ENCODE results near the gene ATF7IP2.

The ATF7IP2 gene

GRCh38 chr16:10510279-10510678 is 124.4 kb downstream of the ATF7IP2 start (continued):
- TF ChIP-seq GLIS3 (CRISPR knock-in tag; IDR thresholded peaks at IDR 0.05) = no peak

GRCh38 chr16:10511829-10512228 is 126.0 kb downstream of the ATF7IP2 start:
- ATAC-seq = no peak
- TF ChIP-seq TSHZ2 (CRISPR knock-in tag; IDR thresholded peaks at IDR 0.05) (no peak), POU6F1 (CRISPR knock-in tag; IDR thresholded peaks at IDR 0.05; ENCODE audit: borderline replicate concordance, low read depth) (no peak), PPARA (CRISPR knock-in tag; IDR thresholded peaks at IDR 0.05; ENCODE audit: borderline replicate concordance) (no peak), ISL1 (CRISPR knock-in tag; IDR thresholded peaks at IDR 0.05) (no peak)

GRCh38 chr16:10514369-10515055 is 128.7 kb downstream of the ATF7IP2 start:
- TF ChIP-seq ZNF565 (CRISPR knock-in tag; conservative IDR thresholded peaks at IDR 0.05; ENCODE audit: low read depth) (no peak), ZNF8 (CRISPR knock-in tag; IDR thresholded peaks at IDR 0.05) (no peak), ZC3H10 (CRISPR knock-in tag; IDR thresholded peaks at IDR 0.05) (no peak), GLIS3 (CRISPR knock-in tag; IDR thresholded peaks at IDR 0.05) (no peak), ISL1 (CRISPR knock-in tag; IDR thresholded peaks at IDR 0.05) (no peak), TSHZ2 (CRISPR knock-in tag; IDR thresholded peaks at IDR 0.05) (no peak), ZFP3 (CRISPR knock-in tag; IDR thresholded peaks at IDR 0.05) (no peak), OSR1 (CRISPR knock-in tag; IDR thresholded peaks at IDR 0.05) (no peak), TOX (CRISPR knock-in tag; IDR thresholded peaks at IDR 0.05; ENCODE audit: borderline replicate concordance) (no peak), ZNF70 (CRISPR knock-in tag; IDR thresholded peaks at IDR 0.05) (no peak), PPARA (CRISPR knock-in tag; IDR thresholded peaks at IDR 0.05; ENCODE audit: borderline replicate concordance) (no peak), RARB (CRISPR knock-in tag; IDR thresholded peaks at IDR 0.05) (no peak), BACH2 (CRISPR knock-in tag; IDR thresholded peaks at IDR 0.05; ENCODE audit: borderline replicate concordance) (no peak), ESRRG (CRISPR knock-in tag; IDR thresholded peaks at IDR 0.05) (no peak), SNAI2 (CRISPR knock-in tag; IDR thresholded peaks at IDR 0.05) (no peak), CSRNP3 (CRISPR knock-in tag; IDR thresholded peaks at IDR 0.05) (no peak)
- ATAC-seq = peak; percentile 55

- ATAC-seq = no peak
- TF ChIP-seq OSR1 (CRISPR knock-in tag; IDR thresholded peaks at IDR 0.05) (no peak), ARNTL (CRISPR knock-in tag; IDR thresholded peaks at IDR 0.05; ENCODE audit: borderline replicate concordance, low read depth) (no peak), TOX (CRISPR knock-in tag; IDR thresholded peaks at IDR 0.05; ENCODE audit: borderline replicate concordance) (no peak), ZNF565 (CRISPR knock-in tag; conservative IDR thresholded peaks at IDR 0.05; ENCODE audit: low read depth) (no peak), ZFP3 (CRISPR knock-in tag; IDR thresholded peaks at IDR 0.05) (no peak), TCF4 (CRISPR knock-in tag; IDR thresholded peaks at IDR 0.05; ENCODE audit: borderline replicate concordance) (no peak), CSDC2 (CRISPR knock-in tag; IDR thresholded peaks at IDR 0.05) (no peak), ZC3H10 (CRISPR knock-in tag; IDR thresholded peaks at IDR 0.05) (no peak), POU6F1 (CRISPR knock-in tag; IDR thresholded peaks at IDR 0.05; ENCODE audit: borderline replicate concordance, low read depth) (no peak)
Measured at GRCh38 chr16:10517868-10518267, 132.0 kb downstream of the ATF7IP2 start.
